Breast epithelium (tissue), 4 donors: ENCODE results near the gene EPS8. TPM values are rescaled to one million over a fixed set of nuclear protein-coding genes. Genes with fewer than 3 reads are reported as not detected.

Experiments
- DNase-seq, 2 donors: peaks; one replicate each; pipeline ENCODE4 v3.0.0-alpha.2; 2019; ENCODE audit warnings: low spot score in 2 of 2
- H3K27ac ChIP-seq, 2 donors: fragments of 200-600 bp; sonication (generic) in 1 of 2; one replicate each; pipeline ENCODE4 v1.5.1; 2016 to 2019; ENCODE audit warnings: mild to moderate bottlenecking in 1 of 2
- H3K27me3 ChIP-seq, 2 donors: fragments of 200-600 bp; sonication (generic) in 1 of 2; one replicate each; pipeline versions ENCODE4 v1.5.1 to v1.6.0; 2017 to 2019; ENCODE audit warnings: control low read depth in 1 of 2, mild to moderate bottlenecking in 1 of 2
- H3K36me3 ChIP-seq: fragments of 200-600 bp; one replicate; pipeline ENCODE4 v1.5.1; 2019
- H3K4me1 ChIP-seq, 2 donors: fragments of 200-600 bp; sonication (generic); one replicate each; pipeline ENCODE4 v1.5.1; 2016 to 2019; ENCODE audit warnings: control low read depth in 1 of 2
- H3K4me3 ChIP-seq, 3 donors: fragments of 200-600 bp; sonication (generic); 1 replicate in 2 of 3; 2 replicates in 1 of 3; pipeline ENCODE4 v1.5.1; 2016 to 2019; ENCODE audit warnings: mild to moderate bottlenecking in 3 of 3, moderate library complexity in 2 of 3
- H3K9me3 ChIP-seq, 2 donors: fragments of 200-600 bp; sonication (generic) in 1 of 2; one replicate each; pipeline ENCODE4 v1.5.1; 2016 to 2019; ENCODE audit warnings: control low read depth in 1 of 2
- POLR2A ChIP-seq: fragments of 450-650 bp; IDR thresholded peaks from one replicate; pipeline ENCODE4 v1.6.1; 2016; ENCODE audit warnings: antibody characterized with exemption, mild to moderate bottlenecking, moderate library complexity
- POLR2AphosphoS5 ChIP-seq, 3 donors: sonication (generic); formaldehyde crosslinking; IDR thresholded peaks; one replicate each; pipeline ENCODE4 v1.6.1; 2017; ENCODE audit warnings: antibody characterized with exemption in 3 of 3
- intact Hi-C: fragments of 100-400 bp; cut with DNase I; formaldehyde crosslinking; loops from one replicate; pipeline ENCODE4 v1.15.1; 2023; ENCODE audit warnings: low total_unique reads
- total RNA-seq, 3 donors: library from RNA; depleted of rRNA; stranded (reverse); fragments of >200 nt; gene quantifications; one replicate each; pipeline ENCODE4 v1.1.0, GENCODE V29; 2016
- TF ChIP-seq, protein P1 (sequence below), 3 donors: fragments of 450-650 bp; IDR thresholded peaks; one replicate each; pipeline ENCODE4 v1.5.1; 2016 to 2017; ENCODE audit warnings: antibody characterized with exemption in 3 of 3, mild to moderate bottlenecking in 3 of 3, moderate library complexity in 3 of 3

Gene EPS8
- 100 to 1,000 TPM; 137 to 244 (median 168) TPM for total RNA-seq

DNA sequence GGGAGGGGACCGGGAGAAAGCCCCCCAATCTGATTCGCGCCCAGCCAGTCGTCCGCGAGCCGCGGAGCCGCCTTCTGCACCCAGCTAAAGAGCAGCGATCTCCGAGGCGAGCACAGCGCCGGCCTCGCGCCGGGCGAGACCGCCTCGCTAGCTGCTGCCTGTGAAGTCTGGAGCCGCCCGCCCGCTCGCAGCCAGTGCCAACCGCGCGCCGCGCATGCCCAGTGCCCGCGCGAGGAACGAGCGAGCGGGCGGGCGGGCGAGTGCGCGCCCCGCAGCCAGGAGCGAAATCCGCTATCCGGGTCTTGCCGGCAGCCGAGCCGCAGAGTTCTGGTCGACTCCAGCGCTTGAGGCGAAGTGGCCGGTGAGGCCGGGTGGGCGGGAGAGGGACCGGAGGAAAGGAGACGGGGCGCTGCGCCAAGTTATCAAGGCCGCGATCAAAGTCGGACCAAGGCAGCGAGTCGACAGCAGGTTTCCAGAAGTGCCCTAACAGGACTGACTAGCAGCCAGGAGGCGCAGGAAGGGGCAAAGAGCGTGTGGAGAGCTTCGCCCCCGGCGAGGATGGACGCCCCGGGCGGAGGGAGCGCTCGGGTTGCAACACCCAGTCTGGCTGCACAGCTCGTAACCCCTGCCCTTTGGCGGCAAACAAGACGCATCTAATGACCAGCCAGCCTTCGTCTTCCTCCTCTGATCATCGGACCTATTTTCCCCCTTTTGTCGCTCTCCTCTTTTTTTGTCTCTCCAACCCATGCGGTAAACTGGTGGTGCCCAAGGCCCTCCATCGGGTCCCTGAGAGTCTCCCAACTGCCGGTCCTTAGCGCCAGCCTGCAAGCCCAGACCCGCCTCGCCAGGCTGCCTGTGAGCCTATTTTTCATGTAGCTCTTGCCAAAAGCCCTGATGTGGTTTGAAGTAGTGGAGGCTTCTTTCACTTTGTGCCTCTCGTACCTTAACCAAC lies at the start of gene EPS8:
EPS8 (minus strand) TSS at position 169 of the 952 bp plus-strand sequence. CDS start 106,437 bp downstream, outside the sequence.
- H3K27ac ChIP-seq, result peak within 1 kb of the TSS; percentile 91 to 95
- peaks cover 0 to 6% of the 10 kb centered on the region in 2 donors for H3K4me1 ChIP-seq
- intact Hi-C loops, result no loop called here
- no peaks in the 10 kb centered on the region for H3K27me3 ChIP-seq
- H3K36me3 ChIP-seq, result no peaks in the 10 kb centered on the region
- peak; percentile 79 to 93 for DNase-seq
- H3K9me3 ChIP-seq, result no peaks in the 10 kb centered on the region
- peak; percentile 64 to 78 (median 77) for TF ChIP-seq POLR2AphosphoS5 (IDR thresholded peaks at IDR 0.05)
- TF ChIP-seq, protein P1, sequence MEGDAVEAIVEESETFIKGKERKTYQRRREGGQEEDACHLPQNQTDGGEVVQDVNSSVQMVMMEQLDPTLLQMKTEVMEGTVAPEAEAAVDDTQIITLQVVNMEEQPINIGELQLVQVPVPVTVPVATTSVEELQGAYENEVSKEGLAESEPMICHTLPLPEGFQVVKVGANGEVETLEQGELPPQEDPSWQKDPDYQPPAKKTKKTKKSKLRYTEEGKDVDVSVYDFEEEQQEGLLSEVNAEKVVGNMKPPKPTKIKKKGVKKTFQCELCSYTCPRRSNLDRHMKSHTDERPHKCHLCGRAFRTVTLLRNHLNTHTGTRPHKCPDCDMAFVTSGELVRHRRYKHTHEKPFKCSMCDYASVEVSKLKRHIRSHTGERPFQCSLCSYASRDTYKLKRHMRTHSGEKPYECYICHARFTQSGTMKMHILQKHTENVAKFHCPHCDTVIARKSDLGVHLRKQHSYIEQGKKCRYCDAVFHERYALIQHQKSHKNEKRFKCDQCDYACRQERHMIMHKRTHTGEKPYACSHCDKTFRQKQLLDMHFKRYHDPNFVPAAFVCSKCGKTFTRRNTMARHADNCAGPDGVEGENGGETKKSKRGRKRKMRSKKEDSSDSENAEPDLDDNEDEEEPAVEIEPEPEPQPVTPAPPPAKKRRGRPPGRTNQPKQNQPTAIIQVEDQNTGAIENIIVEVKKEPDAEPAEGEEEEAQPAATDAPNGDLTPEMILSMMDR (IDR thresholded peaks at IDR 0.05), result no peak
- peak; percentile 37 for TF ChIP-seq POLR2A
- H3K4me3 ChIP-seq, result peak within 1 kb of the TSS; percentile 85 to 96 (median 93)

DNA sequence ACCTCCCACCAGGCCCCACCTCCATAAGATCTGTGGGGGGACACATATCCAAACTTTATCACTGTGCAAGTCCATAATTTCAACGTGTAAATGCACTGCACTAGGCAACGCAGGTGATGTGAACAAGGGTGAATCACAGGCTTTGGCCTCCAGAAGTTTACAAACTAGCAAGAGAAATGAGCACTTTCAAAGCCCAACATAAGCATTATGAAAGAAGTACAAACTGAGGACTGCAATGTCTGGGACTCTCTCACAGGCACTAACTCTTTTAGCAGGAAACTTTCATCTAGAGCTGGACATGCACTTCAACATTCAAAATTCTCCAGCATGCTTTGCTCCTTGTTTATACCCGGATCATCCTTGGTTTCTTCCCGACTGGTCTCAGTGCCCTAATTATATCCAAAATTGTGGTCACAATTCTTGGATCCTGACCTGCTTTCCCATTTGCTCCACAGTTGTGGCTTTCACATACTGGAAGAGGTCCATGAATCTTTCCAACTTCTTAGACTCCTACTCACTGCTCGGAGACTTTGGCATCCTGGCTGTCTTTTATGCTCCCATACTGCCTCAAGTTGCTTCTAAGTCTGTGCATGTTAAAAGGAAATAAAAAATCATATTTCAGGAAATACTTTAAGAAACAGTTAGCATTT lies 48.1 kb upstream of the EPS8 start:
- Histone ChIP-seq H3K27me3 (no peaks in the 10 kb centered on the region), H3K4me1 (peaks cover 4 to 10% of the 10 kb centered on the region in 2 donors), H3K4me3 (no peak overlapping the region), H3K9me3 (no peaks in the 10 kb centered on the region), H3K36me3 (no peaks in the 10 kb centered on the region), H3K27ac (peak overlapping the region; percentile 70 to 84)
- no peak for DNase-seq
- intact Hi-C loops, result no loop called here
- no peak for TF ChIP-seq POLR2A
- no peak for TF ChIP-seq POLR2AphosphoS5 (IDR thresholded peaks at IDR 0.05)
- TF ChIP-seq, protein P1 (IDR thresholded peaks at IDR 0.05), result no peak

DNA sequence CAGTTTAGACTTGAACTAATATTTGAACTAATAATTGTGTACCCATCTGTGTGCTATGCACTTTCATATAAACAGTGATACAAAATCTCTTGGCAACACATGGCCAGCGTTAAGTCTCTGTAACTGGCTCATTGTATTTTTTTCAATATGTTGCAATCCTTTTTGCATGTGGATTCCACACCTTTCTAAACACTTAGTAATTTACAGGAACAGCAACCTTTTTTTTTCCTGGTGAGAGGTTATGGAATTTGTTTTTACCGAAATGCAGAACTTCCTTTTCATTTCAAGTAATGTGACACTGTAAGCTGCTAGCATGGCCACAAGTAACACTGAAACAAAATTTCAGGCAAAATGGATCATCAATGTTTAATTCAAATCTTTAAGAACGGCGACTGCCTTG lies 45.4 kb upstream of the EPS8 start:
- no peak overlapping the region for H3K4me3 ChIP-seq
- intact Hi-C loops, result no loop called here
- peaks cover 4 to 10% of the 10 kb centered on the region in 2 donors for H3K4me1 ChIP-seq
- no peaks in the 10 kb centered on the region for H3K9me3 ChIP-seq
- no peaks in the 10 kb centered on the region for H3K27me3 ChIP-seq
- TF ChIP-seq POLR2AphosphoS5 (IDR thresholded peaks at IDR 0.05), result no peak
- TF ChIP-seq, protein P1 (IDR thresholded peaks at IDR 0.05), result no peak
- TF ChIP-seq POLR2A, result no peak
- H3K27ac ChIP-seq, result peak overlapping the region; percentile 52 to 54
- DNase-seq, result no peak
- no peaks in the 10 kb centered on the region for H3K36me3 ChIP-seq

DNA sequence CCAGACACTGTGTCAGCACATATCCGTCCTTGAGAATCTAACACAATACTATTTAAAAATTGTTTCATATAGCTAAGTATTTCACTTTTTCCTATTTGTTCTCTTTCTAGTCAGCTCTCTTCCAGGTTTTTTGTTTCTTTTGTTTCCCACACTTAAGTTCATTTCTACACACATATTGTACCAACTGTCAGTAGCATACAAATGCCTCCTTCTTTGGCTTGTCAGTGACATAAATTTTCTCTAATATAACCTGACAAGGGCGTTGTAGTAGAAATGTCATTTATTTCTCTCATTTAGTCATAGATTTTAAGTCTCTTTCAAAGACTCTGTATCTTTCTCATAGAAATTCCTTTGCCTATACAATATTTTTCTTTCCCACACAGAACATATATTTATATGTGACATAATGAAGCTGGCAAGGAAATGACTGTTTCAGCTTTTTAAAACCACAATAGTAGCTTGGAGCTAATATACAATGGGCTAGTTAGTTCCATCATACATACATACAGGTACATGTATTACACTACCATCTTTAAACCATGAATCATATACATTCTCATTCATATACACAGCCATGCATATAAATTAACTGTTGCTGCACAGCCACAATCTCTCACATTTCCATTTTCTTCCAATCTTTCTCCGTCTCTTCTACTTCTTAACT lies 42.3 kb upstream of the EPS8 start:
- TF ChIP-seq, protein P1 (IDR thresholded peaks at IDR 0.05), result no peak
- TF ChIP-seq POLR2A (no peak), POLR2AphosphoS5 (IDR thresholded peaks at IDR 0.05) (no peak)
- Histone ChIP-seq H3K4me3 (no peak overlapping the region), H3K36me3 (no peaks in the 10 kb centered on the region), H3K27me3 (no peaks in the 10 kb centered on the region), H3K9me3 (no peaks in the 10 kb centered on the region), H3K27ac (peak overlapping the region; percentile 26 to 39), H3K4me1 (peaks cover 0 to 2% of the 10 kb centered on the region in 2 donors)
- no peak for DNase-seq
- intact Hi-C loops, result no loop called here
